Suprapubic skin (tissue), 3 donors: ENCODE data around the gene CAMK1D.
"Not testable (repeated sequence)": the region's sequence is repeated elsewhere in the genome, so short reads cannot be mapped to it uniquely, and the experiment has no call there.

ENCODE experiments used
- POLR2A ChIP-seq, 2 donors: fragments of 450-650 bp; IDR thresholded peaks; one replicate each; pipeline ENCODE4 v1.6.1; 2017; ENCODE audit warnings: antibody characterized with exemption in 2 of 2, mild to moderate bottlenecking in 2 of 2, moderate library complexity in 2 of 2
- TF ChIP-seq, protein P1 (sequence below), 2 donors: fragments of 200-600 bp in 1 of 2; fragments of 450-650 bp in 1 of 2; sonication (generic) in 1 of 2; IDR thresholded peaks; one replicate each; pipeline ENCODE4 v1.5.1; 2016 to 2019; ENCODE audit warnings: antibody characterized with exemption in 2 of 2, mild to moderate bottlenecking in 1 of 2, moderate library complexity in 1 of 2

DNA sequence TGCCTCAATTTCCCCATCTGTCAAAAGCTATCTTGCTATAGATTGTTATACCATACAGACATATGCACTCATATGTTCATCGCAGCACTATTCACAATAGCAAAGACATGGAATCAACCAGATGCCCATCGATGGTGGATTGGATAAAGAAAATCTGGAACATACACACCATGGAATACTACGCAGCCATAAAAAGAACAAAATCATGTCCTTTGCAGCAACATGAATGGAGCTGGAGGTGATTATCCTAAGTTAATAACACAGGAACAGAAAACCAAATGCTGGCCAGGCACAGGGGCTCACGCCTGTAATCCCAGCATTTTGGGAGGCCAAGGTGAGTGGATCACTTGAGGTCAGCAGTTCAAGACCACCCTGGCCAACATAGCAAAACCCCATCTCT, 14.2 kb upstream of the CAMK1D start:
- not testable (repeated sequence) for TF ChIP-seq POLR2A (IDR thresholded peaks at IDR 0.05)
- TF ChIP-seq, protein P1, sequence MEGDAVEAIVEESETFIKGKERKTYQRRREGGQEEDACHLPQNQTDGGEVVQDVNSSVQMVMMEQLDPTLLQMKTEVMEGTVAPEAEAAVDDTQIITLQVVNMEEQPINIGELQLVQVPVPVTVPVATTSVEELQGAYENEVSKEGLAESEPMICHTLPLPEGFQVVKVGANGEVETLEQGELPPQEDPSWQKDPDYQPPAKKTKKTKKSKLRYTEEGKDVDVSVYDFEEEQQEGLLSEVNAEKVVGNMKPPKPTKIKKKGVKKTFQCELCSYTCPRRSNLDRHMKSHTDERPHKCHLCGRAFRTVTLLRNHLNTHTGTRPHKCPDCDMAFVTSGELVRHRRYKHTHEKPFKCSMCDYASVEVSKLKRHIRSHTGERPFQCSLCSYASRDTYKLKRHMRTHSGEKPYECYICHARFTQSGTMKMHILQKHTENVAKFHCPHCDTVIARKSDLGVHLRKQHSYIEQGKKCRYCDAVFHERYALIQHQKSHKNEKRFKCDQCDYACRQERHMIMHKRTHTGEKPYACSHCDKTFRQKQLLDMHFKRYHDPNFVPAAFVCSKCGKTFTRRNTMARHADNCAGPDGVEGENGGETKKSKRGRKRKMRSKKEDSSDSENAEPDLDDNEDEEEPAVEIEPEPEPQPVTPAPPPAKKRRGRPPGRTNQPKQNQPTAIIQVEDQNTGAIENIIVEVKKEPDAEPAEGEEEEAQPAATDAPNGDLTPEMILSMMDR (IDR thresholded peaks at IDR 0.05), result not testable (repeated sequence)
